ENCODE data around the gene AHDC1. TPM values are rescaled to one million over a fixed set of nuclear protein-coding genes. Genes with fewer than 3 reads are reported as not detected.

The AHDC1 gene
- total and polyA plus RNA-seq, 2 of the 13 experiments (the other 11 are each of a cell fraction or from before 2014, with no cell fraction given) = 1.0 to 2.7 TPM

DNA sequence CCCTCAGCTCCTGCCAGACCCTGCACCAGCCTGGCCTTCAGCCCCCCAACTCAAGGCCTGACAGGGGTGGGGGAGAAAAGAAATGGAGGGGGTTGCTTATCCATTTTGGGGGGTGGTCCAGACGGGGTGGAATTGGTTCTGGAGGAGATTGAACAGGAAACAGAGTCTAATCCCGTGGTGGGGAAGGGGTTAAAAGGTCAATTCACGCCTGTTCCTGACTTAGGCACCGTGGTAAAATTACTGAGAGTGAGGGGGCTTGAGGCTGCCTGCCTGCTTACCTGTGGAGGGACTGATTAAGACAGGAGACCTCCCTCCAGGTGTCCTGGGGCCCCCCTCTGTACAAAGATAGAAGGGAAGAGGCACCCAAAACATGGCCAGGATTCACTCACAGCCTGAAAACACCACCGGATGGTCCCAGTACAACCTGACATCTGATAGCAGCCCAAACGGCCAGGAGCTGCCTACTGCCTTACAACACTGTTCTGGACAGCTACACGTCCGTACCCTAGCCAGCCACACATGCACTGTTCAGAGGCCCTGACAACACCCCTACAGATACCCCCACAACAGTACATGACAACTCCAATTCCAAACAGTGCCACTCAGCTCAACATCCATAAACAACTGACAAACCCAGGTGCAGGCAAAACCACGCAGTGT, 31.8 kb downstream of the AHDC1 start (continued):
- TF ChIP-seq ZNF318 (CRISPR knock-in tag; IDR thresholded peaks at IDR 0.05) (no peak), DMAP1 (CRISPR knock-in tag; IDR thresholded peaks at IDR 0.05) (no peak), ZNF773 (CRISPR knock-in tag; IDR thresholded peaks at IDR 0.05; ENCODE audit: borderline replicate concordance) (no peak), ZFP1 (CRISPR knock-in tag; IDR thresholded peaks at IDR 0.05) (no peak), ZNF12 (CRISPR knock-in tag; IDR thresholded peaks at IDR 0.05) (no peak), THAP8 (CRISPR knock-in tag; IDR thresholded peaks at IDR 0.05; ENCODE audit: borderline replicate concordance) (no peak), FUBP1 (CRISPR knock-in tag; IDR thresholded peaks at IDR 0.05; ENCODE audit: borderline replicate concordance) (no peak), SOX5 (CRISPR knock-in tag; IDR thresholded peaks at IDR 0.05; ENCODE audit: borderline replicate concordance) (no peak)
- TF ChIP-seq, protein P1, sequence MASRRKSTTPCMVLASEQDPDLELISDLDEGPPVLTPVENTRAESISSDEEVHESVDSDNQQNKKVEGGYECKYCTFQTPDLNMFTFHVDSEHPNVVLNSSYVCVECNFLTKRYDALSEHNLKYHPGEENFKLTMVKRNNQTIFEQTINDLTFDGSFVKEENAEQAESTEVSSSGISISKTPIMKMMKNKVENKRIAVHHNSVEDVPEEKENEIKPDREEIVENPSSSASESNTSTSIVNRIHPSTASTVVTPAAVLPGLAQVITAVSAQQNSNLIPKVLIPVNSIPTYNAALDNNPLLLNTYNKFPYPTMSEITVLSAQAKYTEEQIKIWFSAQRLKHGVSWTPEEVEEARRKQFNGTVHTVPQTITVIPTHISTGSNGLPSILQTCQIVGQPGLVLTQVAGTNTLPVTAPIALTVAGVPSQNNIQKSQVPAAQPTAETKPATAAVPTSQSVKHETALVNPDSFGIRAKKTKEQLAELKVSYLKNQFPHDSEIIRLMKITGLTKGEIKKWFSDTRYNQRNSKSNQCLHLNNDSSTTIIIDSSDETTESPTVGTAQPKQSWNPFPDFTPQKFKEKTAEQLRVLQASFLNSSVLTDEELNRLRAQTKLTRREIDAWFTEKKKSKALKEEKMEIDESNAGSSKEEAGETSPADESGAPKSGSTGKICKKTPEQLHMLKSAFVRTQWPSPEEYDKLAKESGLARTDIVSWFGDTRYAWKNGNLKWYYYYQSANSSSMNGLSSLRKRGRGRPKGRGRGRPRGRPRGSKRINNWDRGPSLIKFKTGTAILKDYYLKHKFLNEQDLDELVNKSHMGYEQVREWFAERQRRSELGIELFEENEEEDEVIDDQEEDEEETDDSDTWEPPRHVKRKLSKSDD (CRISPR knock-in tag; IDR thresholded peaks at IDR 0.05; ENCODE audit: low read depth) = no peak
- TF ChIP-seq, protein P2, sequence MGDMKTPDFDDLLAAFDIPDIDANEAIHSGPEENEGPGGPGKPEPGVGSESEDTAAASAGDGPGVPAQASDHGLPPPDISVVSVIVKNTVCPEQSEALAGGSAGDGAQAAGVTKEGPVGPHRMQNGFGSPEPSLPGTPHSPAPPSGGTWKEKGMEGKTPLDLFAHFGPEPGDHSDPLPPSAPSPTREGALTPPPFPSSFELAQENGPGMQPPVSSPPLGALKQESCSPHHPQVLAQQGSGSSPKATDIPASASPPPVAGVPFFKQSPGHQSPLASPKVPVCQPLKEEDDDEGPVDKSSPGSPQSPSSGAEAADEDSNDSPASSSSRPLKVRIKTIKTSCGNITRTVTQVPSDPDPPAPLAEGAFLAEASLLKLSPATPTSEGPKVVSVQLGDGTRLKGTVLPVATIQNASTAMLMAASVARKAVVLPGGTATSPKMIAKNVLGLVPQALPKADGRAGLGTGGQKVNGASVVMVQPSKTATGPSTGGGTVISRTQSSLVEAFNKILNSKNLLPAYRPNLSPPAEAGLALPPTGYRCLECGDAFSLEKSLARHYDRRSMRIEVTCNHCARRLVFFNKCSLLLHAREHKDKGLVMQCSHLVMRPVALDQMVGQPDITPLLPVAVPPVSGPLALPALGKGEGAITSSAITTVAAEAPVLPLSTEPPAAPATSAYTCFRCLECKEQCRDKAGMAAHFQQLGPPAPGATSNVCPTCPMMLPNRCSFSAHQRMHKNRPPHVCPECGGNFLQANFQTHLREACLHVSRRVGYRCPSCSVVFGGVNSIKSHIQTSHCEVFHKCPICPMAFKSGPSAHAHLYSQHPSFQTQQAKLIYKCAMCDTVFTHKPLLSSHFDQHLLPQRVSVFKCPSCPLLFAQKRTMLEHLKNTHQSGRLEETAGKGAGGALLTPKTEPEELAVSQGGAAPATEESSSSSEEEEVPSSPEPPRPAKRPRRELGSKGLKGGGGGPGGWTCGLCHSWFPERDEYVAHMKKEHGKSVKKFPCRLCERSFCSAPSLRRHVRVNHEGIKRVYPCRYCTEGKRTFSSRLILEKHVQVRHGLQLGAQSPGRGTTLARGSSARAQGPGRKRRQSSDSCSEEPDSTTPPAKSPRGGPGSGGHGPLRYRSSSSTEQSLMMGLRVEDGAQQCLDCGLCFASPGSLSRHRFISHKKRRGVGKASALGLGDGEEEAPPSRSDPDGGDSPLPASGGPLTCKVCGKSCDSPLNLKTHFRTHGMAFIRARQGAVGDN (CRISPR knock-in tag; IDR thresholded peaks at IDR 0.05) = no peak

Data from HepG2 (cell line).